Activated effector memory CD4-positive, alpha-beta T cell treated with Interleukin-2 at 50 U/mL for 16 hours (primary cell): ENCODE measurements around the gene ACAN.

Experiments
- DNase-seq: peaks from one replicate; pipeline ENCODE4 v3.0.0-alpha.2; 2020

The ACAN gene

GRCh38 chr15:88802250-88802990 is 816 bp upstream of the ACAN start:
- no peak for DNase-seq

- no peak for DNase-seq
Observed at GRCh38 chr15:88802991-88803240, 320 bp upstream of the ACAN start.

- DNase-seq: no peak
Observed at GRCh38 chr15:88803920-88804247, 648 bp downstream of the ACAN start.

- no peak for DNase-seq
Observed at GRCh38 chr15:88804257-88804656, 1.0 kb downstream of the ACAN start.

- no peak for DNase-seq
Observed at GRCh38 chr15:88805031-88805780, 2.0 kb downstream of the ACAN start.

GRCh38 chr15:88810446-88810845 is 7.2 kb downstream of the ACAN start:
- DNase-seq: no peak

- no peak for DNase-seq
Observed at GRCh38 chr15:88812133-88812532, 8.9 kb downstream of the ACAN start.

GRCh38 chr15:88813960-88814359 is 10.7 kb downstream of the ACAN start:
- no peak for DNase-seq

GRCh38 chr15:88814393-88814792 is 11.2 kb downstream of the ACAN start:
- no peak for DNase-seq

- DNase-seq: no peak
Observed at GRCh38 chr15:88818920-88819319, 15.7 kb downstream of the ACAN start.

- no peak for DNase-seq
Observed at GRCh38 chr15:88821993-88822392, 18.8 kb downstream of the ACAN start.

- DNase-seq: no peak
Observed at GRCh38 chr15:88828791-88829190, 25.6 kb downstream of the ACAN start.

GRCh38 chr15:88830016-88830415 is 26.8 kb downstream of the ACAN start:
- no peak for DNase-seq

GRCh38 chr15:88832820-88833730 is 29.8 kb downstream of the ACAN start:
- no peak for DNase-seq

GRCh38 chr15:88833731-88834100 is 30.5 kb downstream of the ACAN start:
- DNase-seq: no peak

- peak; percentile 2 for DNase-seq
Observed at GRCh38 chr15:88834211-88834812, 31.1 kb downstream of the ACAN start.

- no peak for DNase-seq
Observed at GRCh38 chr15:88835119-88835518, 31.9 kb downstream of the ACAN start.

GRCh38 chr15:88835646-88836045 is 32.4 kb downstream of the ACAN start:
- no peak for DNase-seq

- DNase-seq: no peak
Observed at GRCh38 chr15:88838667-88839066, 35.4 kb downstream of the ACAN start.

GRCh38 chr15:88839146-88839545 is 35.9 kb downstream of the ACAN start:
- no peak for DNase-seq

GRCh38 chr15:88839961-88840360 is 36.7 kb downstream of the ACAN start:
- DNase-seq: no peak

- DNase-seq: no peak
Observed at GRCh38 chr15:88841236-88841635, 38.0 kb downstream of the ACAN start.

GRCh38 chr15:88842156-88842555 is 38.9 kb downstream of the ACAN start:
- DNase-seq: no peak

- DNase-seq: no peak
Observed at GRCh38 chr15:88843334-88843733, 40.1 kb downstream of the ACAN start.
